Measurements from ENCODE around the gene CLECL1. TPM values are rescaled to one million over a fixed set of nuclear protein-coding genes. Genes with fewer than 3 reads are reported as not detected.

The CLECL1 gene
- total and polyA plus RNA-seq, 2 donors (not counting 3 experiments of a cell fraction or from before 2014, with no cell fraction given) = not detected

- H3K4me3 ChIP-seq (replicated peaks in 1 of 3; ENCODE audit: insufficient read depth in 1 of 3, low read depth in 1 of 3, low read length in 3 of 3) = no peak overlapping the region
- BruUV-seq (replicated peaks) = no TSS peak
- DNase-seq (ENCODE audit: low read depth, low spot score) (no peak), FAIRE-seq (no peak)
- no peaks in the 10 kb centered on the region for H3K36me3 ChIP-seq (ENCODE audit: control insufficient read depth in 2 of 2, extremely low read depth in 1 of 2, insufficient read depth in 2 of 2, low read length in 2 of 2)
- H3K9ac ChIP-seq (replicated peaks; ENCODE audit: extremely low read depth, insufficient read depth, low read length) = no peak overlapping the region
- H3K27ac ChIP-seq (ENCODE audit: insufficient read depth, low read depth, low read length) = no peak overlapping the region
- no peaks in the 10 kb centered on the region for H4K20me1 ChIP-seq (replicated peaks; ENCODE audit: control insufficient read depth, extremely low read depth, insufficient read depth, low read length)
- H3K27me3 ChIP-seq (ENCODE audit: control insufficient read depth in 2 of 2, insufficient read depth in 2 of 2, low read length in 2 of 2) = no peaks in the 10 kb centered on the region
- H3K79me2 ChIP-seq (ENCODE audit: control insufficient read depth, insufficient read depth, low read length) = no peaks in the 10 kb centered on the region
- POLR2A ChIA-PET = no interaction called here
- no peaks in the 10 kb centered on the region for H3K9me3 ChIP-seq (replicated peaks; ENCODE audit: control insufficient read depth, insufficient read depth, low read length)
- TF ChIP-seq, protein P1, sequence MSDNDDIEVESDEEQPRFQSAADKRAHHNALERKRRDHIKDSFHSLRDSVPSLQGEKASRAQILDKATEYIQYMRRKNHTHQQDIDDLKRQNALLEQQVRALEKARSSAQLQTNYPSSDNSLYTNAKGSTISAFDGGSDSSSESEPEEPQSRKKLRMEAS (IDR thresholded peaks at IDR 0.05; ENCODE audit: insufficient read depth, insufficient read length) = no peak
- TF ChIP-seq MYC (IDR thresholded peaks at IDR 0.05; ENCODE audit: low read depth, low read length) (no peak), JUN (IDR thresholded peaks at IDR 0.05; ENCODE audit: borderline replicate concordance, insufficient read depth, insufficient read length, low read depth) (no peak), EZH2 (IDR thresholded peaks at IDR 0.05; ENCODE audit: borderline replicate concordance, low read depth, low read length, severe bottlenecking) (no peak), POLR2A (IDR thresholded peaks at IDR 0.05; ENCODE audit: low read depth, low read length) (no peak), CTCF (IDR thresholded peaks at IDR 0.05; ENCODE audit: extremely low read depth in 1 of 2, insufficient read depth in 1 of 2, low read depth in 1 of 2, low read length in 2 of 2) (no peak), POLR2AphosphoS5 (IDR thresholded peaks at IDR 0.05; ENCODE audit: insufficient read depth, low read depth, low read length) (no peak), GATA2 (IDR thresholded peaks at IDR 0.05; ENCODE audit: insufficient read depth, insufficient read length, low read depth, low read length) (no peak), FOS (IDR thresholded peaks at IDR 0.05; ENCODE audit: borderline replicate concordance, insufficient read depth, low read length) (no peak)
- H2AFZ ChIP-seq (ENCODE audit: low read depth, low read length) = no peak overlapping the region
- dilution Hi-C loops (cut with MboI; ENCODE audit: extremely low pct_ligation_motif_present, low sequenced_read_pairs) = no loop called here
- peaks cover 17% of the 10 kb centered on the region for H3K4me1 ChIP-seq (ENCODE audit: control insufficient read depth, extremely low read depth, insufficient read depth, low read length)
- intact Hi-C loops (cut with micrococcal nuclease) = loop anchor here (2.0 kb wide), 1 partner anchor 29 kb away; no protein-coding TSS in a partner anchor
- no peaks in the 10 kb centered on the region for H3K9me1 ChIP-seq (replicated peaks; ENCODE audit: control insufficient read depth, extremely low read depth, insufficient read depth, low read length)
- H3K4me2 ChIP-seq (ENCODE audit: insufficient read depth, low read length) = no peak overlapping the region
- CTCF ChIA-PET = no interaction called here
These were observed 31.3 kb downstream of the CLECL1 start for GRCh38 chr12:9701380-9702154.
